ENCODE measurements around the gene SLAIN1. TPM values are rescaled to one million over a fixed set of nuclear protein-coding genes. Genes with fewer than 3 reads are reported as not detected.

The SLAIN1 gene
- polyA plus RNA-seq, 2 of the 4 experiments (the other 2 are of a cell fraction): 0.43 to 3.6 TPM

DNA sequence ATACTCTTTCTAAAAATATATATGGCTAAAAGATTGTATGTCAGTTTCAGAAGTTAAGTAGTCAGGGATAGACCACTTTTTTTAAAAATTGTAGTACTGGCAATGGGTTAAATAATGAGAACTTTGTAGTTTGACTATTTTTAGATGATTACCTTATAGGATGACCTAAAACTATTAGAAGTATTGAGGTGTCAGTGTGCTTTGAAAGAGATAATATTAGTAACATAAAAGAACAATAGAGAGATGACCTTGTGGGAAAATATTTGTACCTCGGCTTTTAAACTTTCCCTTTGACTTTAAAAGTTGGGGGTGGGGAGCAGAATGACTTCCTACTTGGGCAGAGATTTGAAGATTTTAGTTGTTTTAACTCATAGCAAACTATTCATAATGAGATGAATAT is 48.3 kb downstream of the SLAIN1 start:
- Histone ChIP-seq H3K4me1 (no peaks in the 10 kb centered on the region), H3K4me2 (no peak overlapping the region), H3K4me3 (no peak overlapping the region), H3K27ac (no peak overlapping the region), H3K9me3 (no peaks in the 10 kb centered on the region)
- ChIA-PET CTCF (no interaction called here), POLR2A (no interaction called here)
- 73% methylated on average over 1 of the region's 1 CpG for WGBS (ENCODE audit: missing lambda C conversion rate)
- DNase-seq (ENCODE audit: low read depth in 1 of 2, low spot score in 1 of 2) (no peak), ATAC-seq (no peak), FAIRE-seq (no peak)
- TF ChIP-seq, protein P1, sequence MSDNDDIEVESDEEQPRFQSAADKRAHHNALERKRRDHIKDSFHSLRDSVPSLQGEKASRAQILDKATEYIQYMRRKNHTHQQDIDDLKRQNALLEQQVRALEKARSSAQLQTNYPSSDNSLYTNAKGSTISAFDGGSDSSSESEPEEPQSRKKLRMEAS (IDR thresholded peaks at IDR 0.05): no peak
- TF ChIP-seq GATA3 (IDR thresholded peaks at IDR 0.05; ENCODE audit: borderline replicate concordance): no peak
- no peak for TF ChIP-seq ZNF302 (CRISPR knock-in tag; IDR thresholded peaks at IDR 0.05)
- TF ChIP-seq, protein P2, sequence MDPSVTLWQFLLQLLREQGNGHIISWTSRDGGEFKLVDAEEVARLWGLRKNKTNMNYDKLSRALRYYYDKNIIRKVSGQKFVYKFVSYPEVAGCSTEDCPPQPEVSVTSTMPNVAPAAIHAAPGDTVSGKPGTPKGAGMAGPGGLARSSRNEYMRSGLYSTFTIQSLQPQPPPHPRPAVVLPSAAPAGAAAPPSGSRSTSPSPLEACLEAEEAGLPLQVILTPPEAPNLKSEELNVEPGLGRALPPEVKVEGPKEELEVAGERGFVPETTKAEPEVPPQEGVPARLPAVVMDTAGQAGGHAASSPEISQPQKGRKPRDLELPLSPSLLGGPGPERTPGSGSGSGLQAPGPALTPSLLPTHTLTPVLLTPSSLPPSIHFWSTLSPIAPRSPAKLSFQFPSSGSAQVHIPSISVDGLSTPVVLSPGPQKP (IDR thresholded peaks at IDR 0.05; ENCODE audit: low read depth, low read length): no peak
- no peak for TF ChIP-seq NPAS2 (CRISPR knock-in tag; IDR thresholded peaks at IDR 0.05; ENCODE audit: borderline replicate concordance)
- TF ChIP-seq HOXB5 (CRISPR knock-in tag; IDR thresholded peaks at IDR 0.05): no peak
- TF ChIP-seq FOSL2 (IDR thresholded peaks at IDR 0.05): no peak
- TF ChIP-seq FOSL2 (CRISPR knock-in tag; IDR thresholded peaks at IDR 0.05): no peak
- TF ChIP-seq EHMT2 (IDR thresholded peaks at IDR 0.05; ENCODE audit: low read depth): no peak
- no peak for TF ChIP-seq SMC3 (IDR thresholded peaks at IDR 0.05)
- TF ChIP-seq HOXB13 (CRISPR knock-in tag; IDR thresholded peaks at IDR 0.05; ENCODE audit: low read depth): no peak
- no peak for TF ChIP-seq EP300 (IDR thresholded peaks at IDR 0.05)
- TF ChIP-seq RNF2 (IDR thresholded peaks at IDR 0.05; ENCODE audit: borderline replicate concordance, low read depth): no peak
- no peak for TF ChIP-seq RAD21 (conservative IDR thresholded peaks at IDR 0.05 in 1 of 2, IDR thresholded peaks at IDR 0.05 in 1 of 2)
- TF ChIP-seq, protein P3, sequence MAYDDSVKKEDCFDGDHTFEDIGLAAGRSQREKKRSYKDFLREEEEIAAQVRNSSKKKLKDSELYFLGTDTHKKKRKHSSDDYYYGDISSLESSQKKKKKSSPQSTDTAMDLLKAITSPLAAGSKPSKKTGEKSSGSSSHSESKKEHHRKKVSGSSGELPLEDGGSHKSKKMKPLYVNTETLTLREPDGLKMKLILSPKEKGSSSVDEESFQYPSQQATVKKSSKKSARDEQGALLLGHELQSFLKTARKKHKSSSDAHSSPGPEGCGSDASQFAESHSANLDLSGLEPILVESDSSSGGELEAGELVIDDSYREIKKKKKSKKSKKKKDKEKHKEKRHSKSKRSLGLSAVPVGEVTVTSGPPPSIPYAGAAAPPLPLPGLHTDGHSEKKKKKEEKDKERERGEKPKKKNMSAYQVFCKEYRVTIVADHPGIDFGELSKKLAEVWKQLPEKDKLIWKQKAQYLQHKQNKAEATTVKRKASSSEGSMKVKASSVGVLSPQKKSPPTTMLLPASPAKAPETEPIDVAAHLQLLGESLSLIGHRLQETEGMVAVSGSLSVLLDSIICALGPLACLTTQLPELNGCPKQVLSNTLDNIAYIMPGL (CRISPR knock-in tag; IDR thresholded peaks at IDR 0.05; ENCODE audit: borderline replicate concordance): no peak
- TF ChIP-seq NFE2L2 (conservative IDR thresholded peaks at IDR 0.05; ENCODE audit: low read length): no peak
- TF ChIP-seq JUN (IDR thresholded peaks at IDR 0.05): no peak
- TF ChIP-seq PHF8 (IDR thresholded peaks at IDR 0.05; ENCODE audit: borderline replicate concordance, low read depth): no peak

DNA sequence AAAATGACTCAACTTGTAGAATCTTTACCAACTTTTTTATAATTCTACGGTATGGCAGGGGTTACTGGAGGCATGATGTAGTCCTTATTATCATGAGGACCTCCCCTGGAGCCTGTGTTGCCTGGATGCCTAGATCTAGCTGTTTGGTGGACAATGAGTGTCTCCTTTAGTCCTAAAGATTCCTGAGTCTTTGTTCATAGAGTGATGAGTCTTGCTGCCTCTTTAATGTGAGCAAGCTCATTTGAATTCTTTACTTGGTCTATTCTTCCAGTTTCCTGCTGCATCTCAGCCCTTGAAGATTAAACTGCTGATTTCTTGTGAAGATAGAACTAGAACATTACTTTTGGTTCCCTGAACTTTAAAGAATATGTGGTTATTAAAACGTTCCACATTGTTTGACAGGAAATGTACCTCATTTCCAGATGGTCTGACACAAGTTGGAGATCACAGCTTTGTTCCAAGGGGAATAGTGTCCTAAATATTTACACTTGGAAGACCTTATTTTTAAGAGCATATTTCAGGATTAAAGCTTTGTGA is 51.9 kb downstream of the SLAIN1 start:
- ATAC-seq: no peak
- ChIA-PET CTCF (interaction anchor here (0.7 kb wide), 1 partner anchor 80 kb away, joined by 3 read pairs; no protein-coding TSS in a partner anchor), POLR2A (no interaction called here)
- Histone ChIP-seq H3K4me1 (no peaks in the 10 kb centered on the region), H3K9me3 (no peaks in the 10 kb centered on the region), H3K27ac (no peak overlapping the region), H3K4me2 (no peak overlapping the region), H3K4me3 (no peak overlapping the region)
- DNase-seq (ENCODE audit: low read depth in 1 of 2, low spot score in 1 of 2): no peak
- WGBS (ENCODE audit: missing lambda C conversion rate): 13% methylated on average over 2 of the region's 2 CpGs
- no peak for FAIRE-seq
- TF ChIP-seq POLR2A (IDR thresholded peaks at IDR 0.05; ENCODE audit: low read length) (no peak), POLR2AphosphoS2 (conservative IDR thresholded peaks at IDR 0.05; ENCODE audit: low read length) (no peak)
- TF ChIP-seq, protein P2 (IDR thresholded peaks at IDR 0.05; ENCODE audit: low read depth, low read length): no peak
- TF ChIP-seq, protein P4, sequence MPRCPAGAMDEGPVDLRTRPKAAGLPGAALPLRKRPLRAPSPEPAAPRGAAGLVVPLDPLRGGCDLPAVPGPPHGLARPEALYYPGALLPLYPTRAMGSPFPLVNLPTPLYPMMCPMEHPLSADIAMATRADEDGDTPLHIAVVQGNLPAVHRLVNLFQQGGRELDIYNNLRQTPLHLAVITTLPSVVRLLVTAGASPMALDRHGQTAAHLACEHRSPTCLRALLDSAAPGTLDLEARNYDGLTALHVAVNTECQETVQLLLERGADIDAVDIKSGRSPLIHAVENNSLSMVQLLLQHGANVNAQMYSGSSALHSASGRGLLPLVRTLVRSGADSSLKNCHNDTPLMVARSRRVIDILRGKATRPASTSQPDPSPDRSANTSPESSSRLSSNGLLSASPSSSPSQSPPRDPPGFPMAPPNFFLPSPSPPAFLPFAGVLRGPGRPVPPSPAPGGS (IDR thresholded peaks at IDR 0.05): no peak

Data from A549 (cell line).